K562 (cell line): ENCODE data around the gene ZMYM2. TPM values are rescaled to one million over a fixed set of nuclear protein-coding genes. Genes with fewer than 3 reads are reported as not detected.

Source experiments
- ATAC-seq: fragments of 200-7000 bp; cut with Tn5 transposase; 3 replicates; pipeline ENCODE4 v1.9.1; 2020; ENCODE audit warnings: moderate library complexity
- BruUV-seq: library from RNA; stranded (reverse); fragments of 400-500 nt; replicated peaks from 2 replicates; lab custom pipeline; 2021; lab: Mats Ljungman, UMichigan
- CTCF ChIA-PET: fragments of 300-600 bp; formaldehyde crosslinking; extraction: SDS; loops from one replicate; lab custom pipeline; 2021; ENCODE audit warnings: low intra/inter-chr PET ratio; lab: Yijun Ruan, JAX
- POLR2A ChIA-PET: fragments of 300-600, 350-650 bp; sonication (Branson Sonifier 250); formaldehyde crosslinking; extraction: SDS; loops from one replicate; lab custom pipeline; 2021; ENCODE audit warnings: antibody characterized with exemption, inconsistent platforms; lab: Yijun Ruan, JAX
- DNase-seq, 4 experiments: peaks; one replicate each; pipeline versions ENCODE4 v3.0.0 to v3.0.0-alpha.2; 2011 to 2018; ENCODE audit warnings: low spot score in 3 of 4, mixed read lengths in 3 of 4; ENCODE audit errors: extremely low read depth in 1 of 4
- FAIRE-seq: peaks from 2 replicates; lab custom pipeline; 2011; peaks lifted over from hg19 to GRCh38; lab: Jason Lieb, UNC
- H2AFZ ChIP-seq: 2 replicates; pipeline ENCODE4 v1.6.0; 2011; ENCODE audit warnings: low read depth, low read length, control low read depth, inconsistent platforms
- H3K27ac ChIP-seq: fragments of 200-600 bp; 3 replicates; pipeline ENCODE4 v1.8.0; 2011; ENCODE audit warnings: low read depth, mild to moderate bottlenecking, control low read depth, inconsistent platforms, low read length, moderate library complexity, mixed read lengths; ENCODE audit errors: extremely low read depth
- H3K27me3 ChIP-seq, 2 experiments: fragments of 300-600 bp in 1 of 2; 2 replicates in 1 of 2; 3 replicates in 1 of 2; pipeline versions ENCODE4 v1.6.0 to v1.8.0; 2011; ENCODE audit warnings: inconsistent platforms in 2 of 2, low read length in 2 of 2, mild to moderate bottlenecking in 1 of 2, mixed read lengths in 1 of 2, moderate library complexity in 1 of 2; ENCODE audit not compliant: control insufficient read depth in 2 of 2, insufficient read depth in 2 of 2
- H3K36me3 ChIP-seq: fragments of 300-600 bp; 3 replicates; pipeline ENCODE4 v1.8.0; 2011; ENCODE audit warnings: mild to moderate bottlenecking, low read length, inconsistent platforms; ENCODE audit not compliant: control insufficient read depth, insufficient read depth
- H3K4me1 ChIP-seq, 2 experiments: fragments of 200-600 bp in 1 of 2; replicated peaks in 1 of 2; 2 replicates in 1 of 2; 3 replicates in 1 of 2; pipeline versions ENCODE4 v1.5.1 to v1.8.0; 2011; ENCODE audit warnings: inconsistent platforms in 2 of 2, low read length in 2 of 2, mild to moderate bottlenecking in 1 of 2, mixed read lengths in 1 of 2, moderate library complexity in 1 of 2; ENCODE audit not compliant: control insufficient read depth in 2 of 2, insufficient read depth in 2 of 2
- H3K4me2 ChIP-seq: 2 replicates; pipeline ENCODE4 v1.6.1; 2011; ENCODE audit warnings: low read length, control low read depth, inconsistent platforms, mixed read lengths; ENCODE audit not compliant: insufficient read depth
- H3K4me3 ChIP-seq: fragments of 200-600 bp; sonication (generic), shearing (Covaris generic); 2 replicates; pipeline ENCODE4 v1.5.1; 2016; ENCODE audit warnings: control low read depth, inconsistent platforms
- H3K79me2 ChIP-seq: fragments of 200-600 bp; 3 replicates; pipeline ENCODE4 v1.8.0; 2011; ENCODE audit warnings: low read length, inconsistent platforms; ENCODE audit not compliant: control insufficient read depth, insufficient read depth
- H3K9ac ChIP-seq, 2 experiments: 2 replicates each; pipeline versions ENCODE4 v1.6.0 to v1.6.1; 2011; ENCODE audit warnings: low read depth in 2 of 2, low read length in 2 of 2, control low read depth in 1 of 2, inconsistent platforms in 1 of 2, mild to moderate bottlenecking in 1 of 2, mixed read lengths in 1 of 2; ENCODE audit not compliant: insufficient read depth in 1 of 2
- H3K9me1 ChIP-seq: one replicate; pipeline ENCODE4 v1.6.0; 2011; ENCODE audit warnings: inconsistent platforms, mild to moderate bottlenecking, low read length, moderate library complexity; ENCODE audit not compliant: control insufficient read depth, insufficient read depth
- H3K9me3 ChIP-seq: replicated peaks from 2 replicates; pipeline ENCODE4 v1.5.1; 2011; ENCODE audit warnings: low read depth, low read length, inconsistent platforms; ENCODE audit not compliant: control insufficient read depth, insufficient read depth
- H4K20me1 ChIP-seq: replicated peaks from 2 replicates; pipeline ENCODE4 v1.6.1; 2011; ENCODE audit warnings: low read length, inconsistent platforms, mixed read lengths; ENCODE audit not compliant: control insufficient read depth, insufficient read depth
- ARID2 ChIP-seq: fragments of 450-650 bp; IDR thresholded peaks from 2 replicates; pipeline ENCODE4 v1.6.1; 2017; ENCODE audit warnings: antibody characterized with exemption, mild to moderate bottlenecking
- ELF1 ChIP-seq: fragments of 200-800 bp; sonication (Bioruptor generic); IDR thresholded peaks from 2 replicates; pipeline ENCODE4 v1.6.1; 2016; ENCODE audit warnings: missing genetic modification characterization, missing compliant biosample characterization
- ERF ChIP-seq: fragments of 450-650 bp; formaldehyde crosslinking; IDR thresholded peaks from 2 replicates; pipeline ENCODE4 v1.4.0; 2020; ENCODE audit warnings: mild to moderate bottlenecking, mixed read lengths
- MYC ChIP-seq, 2 experiments: fragments of 250-450 bp in 1 of 2; sonication (Bioruptor Pico) in 1 of 2; IDR thresholded peaks; 2 replicates each; pipeline versions ENCODE4 v1.5.1 to v1.6.1; 2012 to 2021; ENCODE audit warnings: low read depth in 2 of 2, borderline replicate concordance in 1 of 2, improper control_type of control experiment in 1 of 2, low read length in 1 of 2, mild to moderate bottlenecking in 1 of 2, moderate library complexity in 1 of 2
- NCOA6 ChIP-seq: fragments of 450-650 bp; IDR thresholded peaks from 2 replicates; pipeline ENCODE4 v1.6.1; 2017; ENCODE audit warnings: mild to moderate bottlenecking
- NFIX ChIP-seq: fragments of 250-450 bp; sonication (Bioruptor Pico); IDR thresholded peaks from 2 replicates; pipeline ENCODE4 v1.4.0; 2020; ENCODE audit warnings: low read depth, mild to moderate bottlenecking, moderate library complexity
- RFX7 ChIP-seq: fragments of 250-450 bp; sonication (Bioruptor Pico); IDR thresholded peaks from 2 replicates; pipeline ENCODE4 v1.5.1; 2021; ENCODE audit warnings: mild to moderate bottlenecking
- ZFP1 ChIP-seq: fragments of 450-650 bp; formaldehyde crosslinking; IDR thresholded peaks from 2 replicates; pipeline ENCODE4 v1.4.0; 2020; ENCODE audit warnings: mild to moderate bottlenecking, mixed read lengths
- ZNF232 ChIP-seq: sonication (generic); formaldehyde crosslinking; IDR thresholded peaks from 2 replicates; pipeline ENCODE4 v1.8.0; 2022; ENCODE audit warnings: mild to moderate bottlenecking, missing genetic modification reagents
- WGBS: fragments of 100-300 bp; shearing (Covaris generic); methylation state at CpG from one replicate; pipeline ENCODE4 v1.1.6; 2016; ENCODE audit warnings: low coverage, mixed read lengths; ENCODE audit not compliant: insufficient coverage; ENCODE audit errors: missing lambda C conversion rate; 5-methylcytosine and 5-hydroxymethylcytosine counted together
- in situ Hi-C: fragments of 300-500 bp; cut with MboI; formaldehyde crosslinking; loops from 4 replicates; pipeline ENCODE4 v1.15.0; 2018; ENCODE audit warnings: inconsistent platforms, mixed read lengths
- intact Hi-C: fragments of 100-400 bp; cut with micrococcal nuclease; formaldehyde crosslinking; loops from 2 replicates; pipeline ENCODE4 v1.14.2; 2022
- polyA plus RNA-seq, 8 experiments: library from polyadenylated mRNA; depleted of rRNA in 4 of 8; stranded (reverse) in 5 of 8; unstranded in 3 of 8; fragments of >200 nt; fragmentation: Nextera tagmentation in 2 of 8; fragmentation: Illumina TruSeq in 1 of 8; extraction: Ambion mirVana in 2 of 8; extraction: Trizol in 1 of 8; gene quantifications; 2 replicates each; pipeline versions ENCODE4 v1.2.1 to v1.2.3, GENCODE V29; 2011 to 2014; ENCODE audit warnings: inconsistent platforms in 1 of 8, missing spikeins in 1 of 8
- total RNA-seq, 7 experiments: library from RNA; depleted of rRNA in 6 of 7; stranded (reverse); fragments of >200 nt in 6 of 7; fragmentation: Illumina TruSeq in 2 of 7; extraction: Trizol in 2 of 7; gene quantifications; 2 replicates each; pipeline versions ENCODE4 v1.2.1 to v1.2.3, GENCODE V29; 2011 to 2021; ENCODE audit warnings: low replicate concordance in 1 of 7
- TF ChIP-seq, protein P1 (sequence below): fragments of 250-450 bp; sonication (Bioruptor Pico); IDR thresholded peaks from 2 replicates; pipeline ENCODE4 v1.8.0; 2022; ENCODE audit warnings: moderate library complexity, mild to moderate bottlenecking, inconsistent platforms
- TF ChIP-seq, protein P2 (sequence below): fragments of 450-650 bp; IDR thresholded peaks from 2 replicates; pipeline ENCODE4 v1.7.0; 2016; ENCODE audit warnings: borderline replicate concordance

ZMYM2 gene
- total and polyA plus RNA-seq, 9 of the 15 experiments (the other 6 are each of a cell fraction or from before 2014, with no cell fraction given): 5.0 to 48.8 (median 26.8) TPM

- TF ChIP-seq, protein P1, sequence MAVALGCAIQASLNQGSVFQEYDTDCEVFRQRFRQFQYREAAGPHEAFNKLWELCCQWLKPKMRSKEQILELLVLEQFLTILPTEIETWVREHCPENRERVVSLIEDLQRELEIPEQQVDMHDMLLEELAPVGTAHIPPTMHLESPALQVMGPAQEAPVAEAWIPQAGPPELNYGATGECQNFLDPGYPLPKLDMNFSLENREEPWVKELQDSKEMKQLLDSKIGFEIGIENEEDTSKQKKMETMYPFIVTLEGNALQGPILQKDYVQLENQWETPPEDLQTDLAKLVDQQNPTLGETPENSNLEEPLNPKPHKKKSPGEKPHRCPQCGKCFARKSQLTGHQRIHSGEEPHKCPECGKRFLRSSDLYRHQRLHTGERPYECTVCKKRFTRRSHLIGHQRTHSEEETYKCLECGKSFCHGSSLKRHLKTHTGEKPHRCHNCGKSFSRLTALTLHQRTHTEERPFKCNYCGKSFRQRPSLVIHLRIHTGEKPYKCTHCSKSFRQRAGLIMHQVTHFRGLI (CRISPR knock-in tag): no peak
Measured at GRCh38 chr13:20051366-20051765, 92.8 kb downstream of the ZMYM2 start (continued).

GRCh38 chr13:20053016-20053415 is 94.5 kb downstream of the ZMYM2 start:
- ChIA-PET CTCF (no interaction called here), POLR2A (no interaction called here)
- no peaks in the 10 kb centered on the region for H3K79me2 ChIP-seq
- H3K9me1 ChIP-seq: no peaks in the 10 kb centered on the region
- BruUV-seq: no TSS peak
- no peak for FAIRE-seq
- WGBS: 90% methylated on average over 3 of the region's 3 CpGs
- in situ Hi-C loops (no loop called here), intact Hi-C loops (no loop called here)
- H3K4me1 ChIP-seq: no peaks in the 10 kb centered on the region
- no peak overlapping the region for H3K9ac ChIP-seq
- H3K27me3 ChIP-seq: no peaks in the 10 kb centered on the region
- ATAC-seq: no peak
- no peak overlapping the region for H3K27ac ChIP-seq
- H3K4me3 ChIP-seq: no peak overlapping the region
- no peak overlapping the region for H2AFZ ChIP-seq
- H3K9me3 ChIP-seq: no peaks in the 10 kb centered on the region
- DNase-seq: no peak
- TF ChIP-seq ELF1 (tag) (no peak), RFX7 (no peak), NCOA6 (no peak), ARID2 (no peak), ZNF232 (CRISPR knock-in tag) (no peak), ERF (CRISPR knock-in tag) (no peak), NFIX (CRISPR knock-in tag) (no peak), MYC (IDR thresholded peaks at IDR 0.05; ENCODE audit: low read depth, low read length) (no peak), MYC (CRISPR knock-in tag; IDR thresholded peaks at IDR 0.05; ENCODE audit: borderline replicate concordance, low read depth) (no peak), ZFP1 (CRISPR knock-in tag) (no peak)
- TF ChIP-seq, protein P2, sequence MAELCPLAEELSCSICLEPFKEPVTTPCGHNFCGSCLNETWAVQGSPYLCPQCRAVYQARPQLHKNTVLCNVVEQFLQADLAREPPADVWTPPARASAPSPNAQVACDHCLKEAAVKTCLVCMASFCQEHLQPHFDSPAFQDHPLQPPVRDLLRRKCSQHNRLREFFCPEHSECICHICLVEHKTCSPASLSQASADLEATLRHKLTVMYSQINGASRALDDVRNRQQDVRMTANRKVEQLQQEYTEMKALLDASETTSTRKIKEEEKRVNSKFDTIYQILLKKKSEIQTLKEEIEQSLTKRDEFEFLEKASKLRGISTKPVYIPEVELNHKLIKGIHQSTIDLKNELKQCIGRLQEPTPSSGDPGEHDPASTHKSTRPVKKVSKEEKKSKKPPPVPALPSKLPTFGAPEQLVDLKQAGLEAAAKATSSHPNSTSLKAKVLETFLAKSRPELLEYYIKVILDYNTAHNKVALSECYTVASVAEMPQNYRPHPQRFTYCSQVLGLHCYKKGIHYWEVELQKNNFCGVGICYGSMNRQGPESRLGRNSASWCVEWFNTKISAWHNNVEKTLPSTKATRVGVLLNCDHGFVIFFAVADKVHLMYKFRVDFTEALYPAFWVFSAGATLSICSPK: no peak
- H3K4me2 ChIP-seq: no peak overlapping the region
- H4K20me1 ChIP-seq: no peaks in the 10 kb centered on the region
- H3K36me3 ChIP-seq: peaks cover 15% of the 10 kb centered on the region; the same call in 2 of the 3 replicates
